HS-5 (cell line): Measurements from ENCODE around the gene CCDC91.

Source experiments
- DNase-seq: peaks from one replicate; pipeline ENCODE4 v3.0.0-alpha.2; 2012; ENCODE audit warnings: low read depth

The CCDC91 gene

GRCh38 chr12:28190321-28191050 is at the start of gene CCDC91:
TSS of gene CCDC91 (plus strand) at chr12:28190456. CDS start at chr12:28257216, 66,760 bp downstream.
- DNase-seq: peak; percentile 66

DNA sequence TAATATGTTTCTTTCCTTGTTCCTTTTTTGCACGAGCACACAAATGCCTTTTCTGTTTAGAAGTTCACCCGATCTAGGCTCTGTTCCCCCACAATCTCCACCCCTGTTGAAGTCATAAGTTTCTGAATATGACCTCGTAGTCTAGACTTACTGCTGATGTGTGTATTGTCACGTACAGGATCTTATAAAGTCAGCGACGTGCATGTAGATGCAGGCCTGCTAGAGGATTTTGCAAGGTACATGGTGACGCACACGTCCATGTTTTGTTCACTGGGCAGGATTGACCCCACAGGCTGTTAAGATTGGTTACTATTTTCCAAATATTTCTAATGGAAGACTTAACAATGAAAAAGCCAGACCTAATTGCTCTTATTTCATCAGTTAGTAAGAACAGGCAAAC is 46.2 kb upstream of the CCDC91 start:
- DNase-seq: no peak

GRCh38 chr12:28144532-28144931 is 45.7 kb upstream of the CCDC91 start:
- DNase-seq: no peak

DNA sequence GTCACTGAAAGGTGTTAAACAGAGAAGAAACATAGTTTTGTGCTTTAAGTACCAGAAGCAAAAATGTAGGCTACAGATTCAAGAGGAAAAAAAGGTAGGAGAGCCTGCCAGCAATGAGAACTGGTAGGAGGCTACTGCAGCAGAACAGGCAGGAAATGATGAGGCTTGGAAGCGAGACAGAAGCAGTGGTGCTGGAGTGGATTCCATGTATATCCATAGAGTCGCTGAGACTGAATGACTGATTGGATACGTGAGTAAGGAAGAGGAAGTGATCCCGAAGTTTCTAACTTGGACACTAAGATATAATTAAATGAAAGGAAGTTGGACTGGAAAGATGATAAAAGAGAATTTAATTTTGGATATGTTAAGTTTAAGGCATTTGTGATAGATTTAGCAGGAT is 45.0 kb upstream of the CCDC91 start:
- DNase-seq: no peak

- DNase-seq: no peak
Observed at GRCh38 chr12:28149279-28149678, 41.0 kb upstream of the CCDC91 start.

DNA sequence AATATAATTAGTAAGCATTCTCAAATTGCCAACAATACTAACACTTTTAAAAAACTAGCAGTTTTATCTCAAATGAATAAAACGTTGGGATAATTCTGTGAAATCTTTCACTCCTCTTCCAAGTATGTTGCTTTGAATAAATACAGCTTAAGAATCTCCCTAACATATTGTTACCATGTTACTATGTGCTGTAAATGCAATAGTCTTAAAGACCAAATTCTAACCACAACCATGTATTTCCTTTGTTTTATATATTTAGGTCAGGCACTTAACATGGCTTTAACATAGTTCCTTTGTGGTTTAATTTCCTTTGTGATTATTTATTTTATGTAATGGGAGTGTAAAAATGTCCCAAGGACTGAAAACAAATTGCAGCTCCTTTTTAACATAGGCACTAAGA is 33.9 kb upstream of the CCDC91 start:
- no peak for DNase-seq

GRCh38 chr12:28156804-28157203 is 33.5 kb upstream of the CCDC91 start:
- no peak for DNase-seq

GRCh38 chr12:28158353-28158752 is 31.9 kb upstream of the CCDC91 start:
- no peak for DNase-seq

GRCh38 chr12:28159688-28160087 is 30.6 kb upstream of the CCDC91 start:
- no peak for DNase-seq

DNA sequence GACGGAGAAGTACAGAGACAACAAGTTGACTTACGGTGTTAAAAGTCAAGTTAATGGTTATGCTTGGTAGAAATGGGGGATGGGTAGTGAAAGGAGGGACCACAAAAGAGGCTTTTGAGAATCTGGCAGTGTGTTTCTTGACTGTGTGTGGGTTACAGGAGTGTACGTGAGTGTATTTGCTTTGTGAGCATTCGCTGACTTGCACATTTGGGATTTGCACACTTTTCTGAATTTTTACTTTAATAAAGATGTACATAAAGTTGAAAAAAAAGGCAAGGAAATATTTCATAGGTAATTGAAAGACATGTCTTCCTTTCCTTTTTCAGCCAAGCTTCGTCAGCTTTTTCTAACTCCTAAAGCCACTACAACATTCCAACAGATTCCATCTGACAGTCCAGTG is 28.6 kb upstream of the CCDC91 start:
- no peak for DNase-seq

GRCh38 chr12:28162697-28163096 is 27.6 kb upstream of the CCDC91 start:
- no peak for DNase-seq

- no peak for DNase-seq
Observed at GRCh38 chr12:28164644-28165275, 25.5 kb upstream of the CCDC91 start.

DNA sequence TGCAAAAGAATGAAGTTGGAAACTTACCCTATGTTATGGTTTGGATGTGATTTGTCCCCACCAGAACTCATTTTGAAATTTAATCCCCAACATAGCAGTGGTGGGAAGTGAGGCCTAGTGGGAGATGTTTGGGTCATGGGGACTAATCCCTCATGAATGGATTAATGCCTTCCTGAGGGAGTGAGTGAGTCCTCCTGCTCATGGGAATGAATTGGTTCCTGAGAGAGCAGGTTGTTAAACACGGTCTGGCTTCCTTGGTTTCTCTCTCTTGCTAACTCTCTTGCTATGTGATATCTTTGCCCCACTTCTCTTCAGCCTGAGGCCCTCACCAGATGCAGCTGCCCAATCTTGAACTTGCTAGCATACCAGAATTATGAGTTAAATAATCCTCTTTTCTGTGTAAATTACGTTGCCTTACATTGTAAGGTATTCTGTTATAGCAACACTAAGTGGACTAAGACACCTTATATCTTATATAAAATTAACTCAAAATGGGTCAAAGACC is 22.2 kb upstream of the CCDC91 start:
- DNase-seq: no peak

DNA sequence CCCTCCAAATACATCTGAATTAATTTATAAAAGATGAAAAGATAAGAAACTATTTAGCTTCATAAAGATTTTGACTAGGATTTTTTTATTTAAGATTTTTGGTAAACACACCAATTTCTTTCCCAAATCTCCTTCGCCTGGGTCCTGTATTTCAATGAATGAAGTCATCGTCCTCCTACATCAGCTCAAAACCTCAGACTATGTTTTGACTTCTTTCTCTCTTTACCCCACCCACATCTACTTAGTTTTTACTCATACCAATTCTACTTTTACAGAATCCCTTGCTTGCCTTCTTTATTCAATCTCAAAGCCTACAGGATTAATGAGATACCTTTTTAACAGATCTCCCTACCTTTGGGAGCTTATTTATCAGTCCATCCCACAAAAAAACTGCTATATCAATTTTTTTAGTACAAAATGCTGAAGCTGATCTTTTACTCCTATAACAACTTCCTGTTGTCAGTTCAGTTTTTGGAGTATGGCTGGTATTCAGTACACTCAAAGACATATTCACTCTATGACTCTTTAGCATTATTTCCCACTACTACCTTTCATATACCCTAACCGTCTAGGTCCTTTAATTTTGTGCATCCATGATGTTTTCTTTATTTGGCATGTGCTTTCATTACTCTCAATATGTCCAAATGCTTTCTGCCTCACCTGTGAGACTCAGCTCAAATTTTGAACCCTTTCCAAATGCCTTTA is 18.7 kb upstream of the CCDC91 start:
- no peak for DNase-seq

DNA sequence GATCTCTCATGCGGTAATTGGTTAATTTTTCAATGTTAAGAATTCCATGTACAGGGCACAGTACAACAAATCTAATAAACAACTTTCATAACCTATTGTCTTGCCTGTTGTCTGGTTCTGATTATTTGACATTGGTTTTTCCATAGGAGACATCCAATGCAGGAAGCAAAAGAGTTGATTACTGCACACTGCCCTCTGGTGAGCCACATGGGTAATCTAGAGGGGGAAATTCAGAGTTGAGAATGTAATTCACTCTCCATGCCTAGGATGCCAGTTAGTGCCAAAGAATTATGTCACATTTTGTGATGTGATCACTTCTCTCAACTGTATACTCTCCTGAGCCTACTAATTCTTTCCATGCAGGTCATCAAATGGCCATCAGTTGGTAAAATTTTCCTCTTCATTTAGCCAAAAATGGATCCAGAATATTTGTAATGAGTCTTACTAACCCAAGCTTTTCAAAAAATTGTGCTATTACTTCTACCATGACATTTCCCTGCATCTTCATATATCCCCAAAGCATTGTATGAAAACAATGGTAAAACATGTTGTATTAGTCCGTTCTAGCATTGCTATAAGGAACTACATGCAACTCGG is 17.7 kb upstream of the CCDC91 start:
- peak; percentile 35 for DNase-seq

GRCh38 chr12:28173440-28173839 is 16.8 kb upstream of the CCDC91 start:
- no peak for DNase-seq

DNA sequence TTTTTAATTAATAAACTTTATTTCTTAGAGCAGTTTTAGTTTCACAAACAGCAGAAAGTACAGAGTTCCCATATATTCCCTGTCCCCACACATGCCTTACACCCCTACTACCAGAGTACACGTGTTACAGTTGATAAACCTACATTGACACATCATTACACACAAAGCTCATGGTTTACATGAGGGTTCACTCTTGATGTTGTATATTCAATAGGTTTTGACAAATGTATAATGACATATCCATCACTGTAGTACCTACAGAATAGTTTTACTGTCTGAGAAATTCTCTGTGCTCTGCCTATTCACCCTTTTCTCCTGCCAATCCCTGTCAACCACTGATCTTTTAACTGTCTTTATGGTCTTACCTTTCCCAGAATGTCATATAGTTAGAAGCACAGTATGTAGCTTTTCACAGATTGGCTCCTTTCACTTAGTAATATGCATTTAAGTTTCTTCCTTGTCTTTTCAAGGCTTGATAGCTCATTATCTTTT is 15.1 kb upstream of the CCDC91 start:
- no peak for DNase-seq

DNA sequence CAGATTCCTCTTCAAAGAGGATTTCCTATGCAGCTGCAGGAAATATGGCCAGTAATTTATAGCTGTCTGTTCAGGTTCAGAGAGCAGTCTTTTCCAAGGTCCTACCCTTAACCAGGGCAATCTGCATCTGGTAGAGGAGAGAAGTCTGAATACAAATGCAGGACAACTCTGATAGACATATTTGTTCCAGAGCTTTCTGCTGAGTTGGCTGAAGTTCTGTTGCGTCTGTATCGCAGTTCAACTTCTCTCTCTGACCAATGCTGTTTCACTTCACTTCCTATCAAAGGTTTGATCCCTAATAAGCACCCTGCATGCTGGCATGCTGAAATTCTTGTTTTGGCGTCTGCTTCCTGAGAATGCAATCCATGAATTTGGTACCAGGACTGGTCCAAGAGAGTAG is 14.0 kb upstream of the CCDC91 start:
- DNase-seq: no peak

DNA sequence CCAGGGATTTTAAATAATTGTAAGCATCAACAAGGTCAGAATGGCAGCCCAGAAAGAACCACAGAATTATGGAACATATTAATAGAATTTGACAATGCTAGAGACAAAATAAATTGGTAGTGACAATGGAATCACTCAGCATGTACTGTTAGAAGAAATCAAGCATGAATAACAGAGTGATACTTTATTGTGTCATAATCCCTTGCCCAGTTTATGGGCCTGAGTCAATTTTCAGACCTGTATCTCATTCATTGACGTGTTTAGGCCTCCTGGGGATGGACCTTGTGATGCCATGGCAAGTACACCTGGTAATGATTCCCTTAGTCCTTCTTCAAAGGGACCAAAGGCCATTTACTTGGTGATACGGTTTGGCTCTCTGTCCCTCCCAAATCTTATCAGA is 12.8 kb upstream of the CCDC91 start:
- no peak for DNase-seq

GRCh38 chr12:28177905-28178304 is 12.4 kb upstream of the CCDC91 start:
- DNase-seq: no peak

- no peak for DNase-seq
Observed at GRCh38 chr12:28178775-28179174, 11.5 kb upstream of the CCDC91 start.

DNA sequence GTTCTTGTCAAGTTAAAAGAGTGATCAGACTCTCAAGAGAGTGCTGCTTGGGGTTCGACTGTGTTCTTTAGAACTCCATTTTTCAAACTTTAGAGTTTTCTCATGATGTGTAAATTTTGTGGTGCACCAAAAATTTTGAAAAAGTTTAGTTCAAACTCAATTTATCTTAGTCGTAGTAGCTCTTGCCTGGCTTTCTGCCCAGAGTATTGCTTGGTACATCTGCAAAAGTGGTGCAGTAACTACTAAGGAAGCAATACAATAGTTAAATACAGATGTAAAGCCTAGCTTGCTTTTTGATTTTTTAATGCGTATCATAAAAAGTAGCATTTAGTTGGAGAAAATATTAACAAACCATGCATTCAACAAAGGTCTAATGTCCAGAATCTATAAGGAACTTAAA is 9.5 kb upstream of the CCDC91 start:
- DNase-seq: no peak

GRCh38 chr12:28184375-28184774 is 5.9 kb upstream of the CCDC91 start:
- no peak for DNase-seq
